ENCODE measurements around the gene VPS13D. TPM values are rescaled to one million over a fixed set of nuclear protein-coding genes. Genes with fewer than 3 reads are reported as not detected.

Gene VPS13D
- total and polyA plus RNA-seq, 4 donors, result 38.5 to 72.2 (median 46.0) TPM

DNA sequence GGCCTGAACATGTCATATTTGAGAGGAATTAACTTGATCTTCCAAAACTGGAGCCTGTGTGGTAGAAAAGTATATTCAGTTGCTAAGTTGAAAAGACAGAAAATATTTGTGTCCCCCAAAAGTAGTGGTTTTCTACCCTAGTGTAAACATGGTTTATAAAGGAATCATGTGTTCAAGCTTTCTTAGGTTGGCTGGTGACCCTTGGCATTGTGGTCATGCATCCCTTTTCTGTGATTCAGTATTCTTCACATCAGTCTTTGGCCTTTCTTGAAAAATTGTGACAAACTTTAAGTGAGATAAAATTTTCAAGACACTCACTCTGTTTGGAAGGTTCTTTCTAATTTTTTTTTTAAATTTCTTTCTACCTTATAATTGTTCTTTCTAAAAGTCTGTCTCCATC lies 195.0 kb downstream of the VPS13D start:
- Histone ChIP-seq H3K27me3 (ENCODE audit: control insufficient read depth, insufficient read depth, low read length) (no peaks in the 10 kb centered on the region), H3K4me1 (ENCODE audit: control insufficient read depth, insufficient read depth, low read length) (peaks cover 2% of the 10 kb centered on the region), H3K4me3 (ENCODE audit: low read depth, low read length) (no peak overlapping the region), H3K9me3 (ENCODE audit: control insufficient read depth, insufficient read depth, low read length) (no peaks in the 10 kb centered on the region), H3K36me3 (ENCODE audit: control insufficient read depth, insufficient read depth, low read length) (no peaks in the 10 kb centered on the region), H3K27ac (ENCODE audit: low read depth, low read length) (no peak overlapping the region)
- no peak for DNase-seq (ENCODE audit: low read depth in 4 of 6, low spot score in 6 of 6)

DNA sequence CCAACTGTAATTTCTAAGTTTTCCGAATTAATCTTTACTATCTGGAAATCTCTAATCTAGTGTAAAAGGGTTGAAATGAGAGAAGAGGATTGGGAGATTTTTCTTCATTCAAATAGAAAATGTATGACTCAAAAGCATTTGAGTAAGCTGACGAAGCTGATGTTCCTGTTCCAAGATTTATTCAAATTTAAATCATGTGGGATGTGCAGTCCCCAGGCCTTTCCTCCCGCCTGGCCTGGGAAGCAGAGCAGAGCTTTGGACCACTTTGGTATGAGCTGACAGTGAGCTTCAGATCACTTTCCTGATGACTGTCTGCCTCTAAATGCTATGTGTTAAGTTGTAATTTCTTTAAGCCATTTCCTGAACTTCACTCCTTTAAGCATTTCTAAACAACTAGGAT lies 196.2 kb downstream of the VPS13D start:
- DNase-seq (ENCODE audit: low read depth in 4 of 6, low spot score in 6 of 6), result no peak
- WGBS (ENCODE audit: insufficient coverage), result 100% methylated on average over 1 of the region's 3 CpGs
- no peaks in the 10 kb centered on the region for H3K9me3 ChIP-seq (ENCODE audit: control insufficient read depth, insufficient read depth, low read length)
- H3K27me3 ChIP-seq (ENCODE audit: control insufficient read depth, insufficient read depth, low read length), result no peaks in the 10 kb centered on the region
- no peaks in the 10 kb centered on the region for H3K36me3 ChIP-seq (ENCODE audit: control insufficient read depth, insufficient read depth, low read length)
- no peak overlapping the region for H3K27ac ChIP-seq (ENCODE audit: low read depth, low read length)
- peaks cover 6% of the 10 kb centered on the region for H3K4me1 ChIP-seq (ENCODE audit: control insufficient read depth, insufficient read depth, low read length)
- no peak overlapping the region for H3K4me3 ChIP-seq (ENCODE audit: low read depth, low read length)

DNA sequence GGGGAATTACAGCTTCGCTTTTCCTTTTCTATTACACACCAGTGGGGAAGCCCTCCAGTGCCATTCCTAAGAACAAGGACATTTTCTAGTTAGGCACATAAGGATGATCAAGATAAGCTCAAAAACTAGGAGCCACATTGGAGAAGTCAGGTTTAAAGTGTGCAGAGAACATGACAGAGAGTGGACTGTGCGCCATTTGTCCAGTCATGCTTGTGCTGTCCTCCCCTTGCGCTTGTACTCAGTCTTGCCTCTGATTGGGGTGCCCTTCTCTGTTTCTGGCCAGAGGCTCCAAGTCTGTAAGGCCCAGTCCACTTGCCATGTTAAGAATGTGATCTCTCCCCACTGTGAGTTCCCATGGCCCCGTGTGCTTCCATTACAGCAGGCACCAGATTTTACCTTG lies 198.5 kb downstream of the VPS13D start:
- Histone ChIP-seq H3K27me3 (ENCODE audit: control insufficient read depth, insufficient read depth, low read length) (no peaks in the 10 kb centered on the region), H3K27ac (ENCODE audit: low read depth, low read length) (no peak overlapping the region), H3K4me1 (ENCODE audit: control insufficient read depth, insufficient read depth, low read length) (peaks cover 18% of the 10 kb centered on the region), H3K4me3 (ENCODE audit: low read depth, low read length) (no peak overlapping the region), H3K36me3 (ENCODE audit: control insufficient read depth, insufficient read depth, low read length) (no peaks in the 10 kb centered on the region), H3K9me3 (ENCODE audit: control insufficient read depth, insufficient read depth, low read length) (no peaks in the 10 kb centered on the region)
- 100% methylated on average over 2 of the region's 4 CpGs for WGBS (ENCODE audit: insufficient coverage)
- DNase-seq (ENCODE audit: low read depth in 4 of 6, low spot score in 6 of 6), result no peak

DNA sequence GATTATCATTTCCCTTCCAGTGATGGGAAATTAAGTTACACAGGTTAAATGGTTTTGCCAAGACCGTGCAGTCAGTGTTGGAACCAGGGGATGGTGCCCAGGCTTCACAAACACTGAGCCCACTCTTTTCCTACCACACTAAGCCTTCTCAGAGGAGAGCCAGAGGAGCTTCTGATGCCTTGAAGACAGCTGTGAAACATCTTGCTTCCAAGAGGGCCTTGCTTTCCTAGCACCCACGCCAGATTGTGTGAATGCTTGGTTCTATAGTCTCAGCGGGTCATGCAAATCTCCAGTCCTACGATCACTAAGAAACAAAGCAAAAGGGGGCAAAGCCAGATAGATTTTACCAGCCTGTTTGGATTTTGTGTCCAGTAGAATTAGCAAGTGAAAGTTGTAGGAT lies 200.7 kb downstream of the VPS13D start:
- Histone ChIP-seq H3K4me3 (ENCODE audit: low read depth, low read length) (no peak overlapping the region), H3K9me3 (ENCODE audit: control insufficient read depth, insufficient read depth, low read length) (no peaks in the 10 kb centered on the region), H3K4me1 (ENCODE audit: control insufficient read depth, insufficient read depth, low read length) (peaks cover 28% of the 10 kb centered on the region), H3K36me3 (ENCODE audit: control insufficient read depth, insufficient read depth, low read length) (no peaks in the 10 kb centered on the region), H3K27ac (ENCODE audit: low read depth, low read length) (peak overlapping the region; percentile 42), H3K27me3 (ENCODE audit: control insufficient read depth, insufficient read depth, low read length) (no peaks in the 10 kb centered on the region)
- peak in 2 of 6 donors; percentile 59 to 69 for DNase-seq (ENCODE audit: low read depth in 4 of 6, low spot score in 6 of 6)
- 33% methylated on average over 1 of the region's 4 CpGs for WGBS (ENCODE audit: insufficient coverage)

DNA sequence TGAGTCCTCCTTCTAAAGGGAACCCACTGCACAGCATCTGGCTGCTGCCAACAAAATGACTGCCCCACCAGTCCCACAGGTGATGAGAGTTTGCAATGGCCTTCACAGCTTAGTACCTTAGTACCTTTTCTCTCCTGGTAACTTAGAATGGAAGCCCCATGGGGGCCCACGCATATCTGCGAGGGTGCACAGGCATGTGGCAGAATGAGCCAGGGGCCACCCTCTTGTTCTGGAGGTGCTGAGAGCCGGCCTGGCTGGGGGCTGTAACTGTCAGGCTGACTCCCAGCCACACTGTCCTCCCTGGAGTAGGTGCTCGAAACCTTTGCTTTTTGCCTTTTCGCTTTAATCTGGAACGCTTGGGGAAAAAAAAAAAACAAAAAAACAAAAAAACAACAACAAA lies 203.1 kb downstream of the VPS13D start:
- peak overlapping the region; percentile 92 for H3K27ac ChIP-seq (ENCODE audit: low read depth, low read length)
- H3K4me1 ChIP-seq (ENCODE audit: control insufficient read depth, insufficient read depth, low read length), result peaks cover 30% of the 10 kb centered on the region
- no peak for DNase-seq (ENCODE audit: low read depth in 4 of 6, low spot score in 6 of 6)
- H3K4me3 ChIP-seq (ENCODE audit: low read depth, low read length), result no peak overlapping the region
- no peaks in the 10 kb centered on the region for H3K27me3 ChIP-seq (ENCODE audit: control insufficient read depth, insufficient read depth, low read length)
- H3K9me3 ChIP-seq (ENCODE audit: control insufficient read depth, insufficient read depth, low read length), result no peaks in the 10 kb centered on the region
- H3K36me3 ChIP-seq (ENCODE audit: control insufficient read depth, insufficient read depth, low read length), result no peaks in the 10 kb centered on the region
- WGBS (ENCODE audit: insufficient coverage), result 64% methylated on average over 5 of the region's 6 CpGs

DNA sequence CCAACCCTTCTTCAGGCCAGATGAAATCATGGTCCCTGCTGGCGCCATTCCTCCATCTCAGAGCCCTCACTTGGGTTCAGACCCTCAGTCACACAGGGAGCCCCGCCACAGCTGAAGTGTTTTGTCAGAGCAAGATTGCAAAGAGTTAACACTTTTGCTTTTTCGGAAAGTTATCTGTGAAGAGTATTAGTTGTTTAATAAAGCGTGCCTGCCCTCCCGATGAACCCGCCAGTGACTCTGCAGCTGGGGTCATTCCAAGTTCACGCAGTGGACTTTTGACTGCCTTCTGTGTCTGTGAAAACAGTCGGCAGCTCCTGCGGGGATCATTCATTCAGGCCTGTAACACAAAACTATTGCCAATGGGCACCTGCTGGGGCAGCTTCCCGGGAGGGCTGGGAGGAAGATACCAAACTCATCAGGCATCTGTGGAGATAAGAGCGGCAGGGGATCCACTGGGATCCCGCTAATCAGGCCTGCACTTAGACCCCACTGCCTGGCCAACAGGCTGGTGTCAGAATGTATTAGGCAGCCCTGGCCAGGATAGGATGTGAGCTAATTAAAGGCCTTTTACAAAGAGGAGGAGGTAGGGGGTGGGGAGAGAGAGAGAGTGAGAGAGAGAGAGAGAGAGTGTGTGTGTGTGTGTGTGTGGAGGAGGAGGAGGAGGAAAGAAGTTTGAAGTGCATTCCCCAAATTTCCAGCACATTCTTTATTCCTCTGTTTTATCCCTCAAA lies 203.7 kb downstream of the VPS13D start:
- Histone ChIP-seq H3K27ac (ENCODE audit: low read depth, low read length) (peak overlapping the region; percentile 92), H3K36me3 (ENCODE audit: control insufficient read depth, insufficient read depth, low read length) (no peaks in the 10 kb centered on the region), H3K9me3 (ENCODE audit: control insufficient read depth, insufficient read depth, low read length) (no peaks in the 10 kb centered on the region), H3K4me1 (ENCODE audit: control insufficient read depth, insufficient read depth, low read length) (peaks cover 30% of the 10 kb centered on the region), H3K27me3 (ENCODE audit: control insufficient read depth, insufficient read depth, low read length) (no peaks in the 10 kb centered on the region), H3K4me3 (ENCODE audit: low read depth, low read length) (no peak overlapping the region)
- WGBS (ENCODE audit: insufficient coverage), result 15% methylated on average over 11 of the region's 12 CpGs
- DNase-seq (ENCODE audit: low read depth in 4 of 6, low spot score in 6 of 6), result peak in 2 of 6 donors; percentile 77 to 84

DNA sequence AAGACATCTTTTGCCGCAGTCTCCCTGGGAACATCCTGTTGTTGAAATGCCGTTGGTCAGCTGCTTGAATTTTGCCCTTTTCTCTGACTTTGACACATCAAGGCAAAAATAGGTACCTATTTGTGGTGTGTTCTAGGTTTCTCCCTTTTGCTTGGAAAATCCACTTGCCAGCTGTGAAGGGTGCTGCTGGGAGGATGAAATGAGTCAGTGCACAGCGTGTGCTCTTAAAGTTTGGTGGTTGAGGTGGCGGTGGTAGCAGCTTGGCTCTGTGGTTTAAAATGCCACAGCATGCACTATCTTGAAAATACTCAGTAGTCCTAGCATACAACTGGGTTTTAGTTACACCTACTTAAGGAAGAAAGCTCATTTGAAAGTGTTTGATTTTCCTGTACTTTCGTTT lies 204.3 kb downstream of the VPS13D start:
- Histone ChIP-seq H3K4me3 (ENCODE audit: low read depth, low read length) (no peak overlapping the region), H3K4me1 (ENCODE audit: control insufficient read depth, insufficient read depth, low read length) (peaks cover 30% of the 10 kb centered on the region), H3K9me3 (ENCODE audit: control insufficient read depth, insufficient read depth, low read length) (no peaks in the 10 kb centered on the region), H3K27ac (ENCODE audit: low read depth, low read length) (peak overlapping the region; percentile 92), H3K36me3 (ENCODE audit: control insufficient read depth, insufficient read depth, low read length) (peaks cover 5% of the 10 kb centered on the region), H3K27me3 (ENCODE audit: control insufficient read depth, insufficient read depth, low read length) (no peaks in the 10 kb centered on the region)
- DNase-seq (ENCODE audit: low read depth in 4 of 6, low spot score in 6 of 6), result no peak
- 57% methylated on average over 2 of the region's 5 CpGs for WGBS (ENCODE audit: insufficient coverage)

DNA sequence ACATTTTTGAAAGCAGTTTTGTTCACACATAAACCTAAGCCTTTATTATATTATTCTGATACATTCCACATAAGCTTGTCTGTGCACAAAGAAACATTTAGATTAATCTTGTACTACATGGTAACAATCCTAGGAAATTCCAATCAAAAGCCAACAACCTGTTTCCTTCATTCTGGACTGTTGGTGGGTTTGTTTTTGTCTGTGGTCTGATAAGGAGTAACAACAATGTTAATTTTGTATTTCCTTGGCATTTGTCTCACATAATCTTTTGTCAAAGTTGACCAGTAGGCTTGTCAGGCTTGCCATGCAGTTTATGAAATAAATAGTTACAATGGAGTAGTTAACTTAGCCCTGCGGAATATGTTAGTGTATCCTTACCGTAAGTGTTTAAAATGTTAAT lies 204.9 kb downstream of the VPS13D start:
- no peak for DNase-seq (ENCODE audit: low read depth in 4 of 6, low spot score in 6 of 6)
- Histone ChIP-seq H3K4me1 (ENCODE audit: control insufficient read depth, insufficient read depth, low read length) (peaks cover 30% of the 10 kb centered on the region), H3K27me3 (ENCODE audit: control insufficient read depth, insufficient read depth, low read length) (no peaks in the 10 kb centered on the region), H3K27ac (ENCODE audit: low read depth, low read length) (peak overlapping the region; percentile 92), H3K36me3 (ENCODE audit: control insufficient read depth, insufficient read depth, low read length) (peaks cover 6% of the 10 kb centered on the region), H3K9me3 (ENCODE audit: control insufficient read depth, insufficient read depth, low read length) (no peaks in the 10 kb centered on the region), H3K4me3 (ENCODE audit: low read depth, low read length) (no peak overlapping the region)
- no CpG with 5 or more reads among the region's 2 CpGs for WGBS (ENCODE audit: insufficient coverage)

DNA sequence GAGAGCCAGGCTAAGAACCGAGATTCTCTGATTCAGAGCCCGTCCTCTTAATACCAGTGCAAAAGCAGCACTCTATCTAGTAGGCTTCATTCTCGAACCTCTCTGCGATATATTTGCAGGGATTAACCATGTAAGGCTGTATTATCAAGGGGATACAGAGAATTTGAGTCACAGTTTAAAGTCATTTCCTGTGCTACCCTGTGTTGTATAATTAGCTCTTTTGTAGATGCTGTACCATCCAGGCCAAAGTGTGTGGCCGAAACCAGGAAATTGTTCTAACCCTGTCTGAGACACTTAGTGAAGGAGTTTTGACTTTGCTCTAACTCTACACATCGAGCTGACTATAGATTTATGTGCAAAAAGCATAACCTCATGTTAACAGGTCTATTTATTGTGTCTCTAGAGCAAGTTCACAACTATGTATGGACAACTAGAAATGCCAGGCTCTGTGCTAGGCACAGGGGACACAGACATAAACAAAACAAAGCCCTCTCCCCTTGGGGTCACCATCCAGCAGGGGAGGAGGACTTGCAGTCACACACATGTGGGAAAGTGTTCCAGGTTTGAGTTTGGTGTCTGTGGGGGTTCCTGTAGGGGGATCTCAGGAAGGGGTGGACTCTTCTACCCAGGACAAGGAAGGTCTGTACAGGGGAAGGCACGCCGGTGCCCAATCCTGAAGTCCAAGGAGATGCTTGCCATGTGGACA lies 206.0 kb downstream of the VPS13D start:
- DNase-seq (ENCODE audit: low read depth in 4 of 6, low spot score in 6 of 6), result no peak
- 85% methylated on average over 3 of the region's 8 CpGs for WGBS (ENCODE audit: insufficient coverage)
- Histone ChIP-seq H3K4me3 (ENCODE audit: low read depth, low read length) (no peak overlapping the region), H3K4me1 (ENCODE audit: control insufficient read depth, insufficient read depth, low read length) (peaks cover 26% of the 10 kb centered on the region), H3K9me3 (ENCODE audit: control insufficient read depth, insufficient read depth, low read length) (no peaks in the 10 kb centered on the region), H3K27ac (ENCODE audit: low read depth, low read length) (peak overlapping the region; percentile 31), H3K27me3 (ENCODE audit: control insufficient read depth, insufficient read depth, low read length) (no peaks in the 10 kb centered on the region), H3K36me3 (ENCODE audit: control insufficient read depth, insufficient read depth, low read length) (peaks cover 6% of the 10 kb centered on the region)

GRCh38 chr1:12436345-12436658 lies 206.5 kb downstream of the VPS13D start:
- no peaks in the 10 kb centered on the region for H3K9me3 ChIP-seq (ENCODE audit: control insufficient read depth, insufficient read depth, low read length)
- peaks cover 25% of the 10 kb centered on the region for H3K4me1 ChIP-seq (ENCODE audit: control insufficient read depth, insufficient read depth, low read length)
- no peak overlapping the region for H3K27ac ChIP-seq (ENCODE audit: low read depth, low read length)
- H3K36me3 ChIP-seq (ENCODE audit: control insufficient read depth, insufficient read depth, low read length), result peaks cover 6% of the 10 kb centered on the region
- H3K27me3 ChIP-seq (ENCODE audit: control insufficient read depth, insufficient read depth, low read length), result no peaks in the 10 kb centered on the region
- no peak for DNase-seq (ENCODE audit: low read depth in 4 of 6, low spot score in 6 of 6)
- no CpG with 5 or more reads among the region's 2 CpGs for WGBS (ENCODE audit: insufficient coverage)
- H3K4me3 ChIP-seq (ENCODE audit: low read depth, low read length), result no peak overlapping the region
